IPS-NIHi7 (cell line): ENCODE data around the gene ZFP69B.

ENCODE experiments used
- DNase-seq: peaks from one replicate; pipeline ENCODE4 v3.0.0; 2012; ENCODE audit warnings: mixed read lengths; ENCODE audit errors: extremely low spot score

The ZFP69B gene

DNA sequence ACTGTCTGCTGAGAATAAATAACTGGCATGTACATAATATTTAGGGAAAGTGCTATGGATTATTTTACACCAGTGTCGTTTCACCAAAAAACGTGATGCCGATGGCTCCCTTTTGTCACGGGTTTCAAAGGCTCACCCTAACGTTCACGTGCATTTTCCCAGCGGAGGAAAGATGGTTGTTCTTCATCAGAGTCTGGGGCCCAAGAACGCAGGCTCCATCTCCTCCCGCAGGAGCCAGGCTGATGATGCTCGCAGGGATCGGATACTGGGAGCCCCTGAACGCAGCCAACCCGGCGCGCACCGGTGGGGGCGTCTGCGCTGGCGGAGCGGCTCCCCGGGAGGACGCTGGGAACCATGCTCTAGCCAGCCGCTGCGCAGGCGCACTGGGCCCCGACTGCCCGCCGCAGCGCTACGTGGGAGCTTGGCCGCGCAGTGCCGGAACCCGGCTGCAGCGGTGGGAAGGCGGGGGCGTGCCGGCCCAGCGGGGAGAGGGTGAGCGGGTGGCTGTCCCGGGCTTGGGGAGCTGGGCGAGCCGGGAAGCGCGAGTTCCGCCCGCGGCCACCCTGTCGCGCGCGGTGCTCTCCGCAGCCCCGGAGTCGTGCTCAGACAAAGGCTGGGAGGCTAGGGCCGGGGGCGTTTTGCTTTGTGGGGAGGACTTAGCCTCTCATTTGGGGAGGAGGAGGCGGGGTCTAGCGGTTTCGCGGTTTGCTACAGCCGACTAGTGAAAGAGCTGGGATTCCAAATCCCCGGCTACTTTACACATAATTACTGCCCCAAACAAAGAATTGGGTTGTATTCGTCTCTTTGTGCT is at the start of gene ZFP69B:
Gene ZFP69B, plus strand, starts transcription at position 793 of the 811 bp plus-strand sequence. CDS start 486 bp downstream, outside the sequence.
- DNase-seq: peak; percentile 99

DNA sequence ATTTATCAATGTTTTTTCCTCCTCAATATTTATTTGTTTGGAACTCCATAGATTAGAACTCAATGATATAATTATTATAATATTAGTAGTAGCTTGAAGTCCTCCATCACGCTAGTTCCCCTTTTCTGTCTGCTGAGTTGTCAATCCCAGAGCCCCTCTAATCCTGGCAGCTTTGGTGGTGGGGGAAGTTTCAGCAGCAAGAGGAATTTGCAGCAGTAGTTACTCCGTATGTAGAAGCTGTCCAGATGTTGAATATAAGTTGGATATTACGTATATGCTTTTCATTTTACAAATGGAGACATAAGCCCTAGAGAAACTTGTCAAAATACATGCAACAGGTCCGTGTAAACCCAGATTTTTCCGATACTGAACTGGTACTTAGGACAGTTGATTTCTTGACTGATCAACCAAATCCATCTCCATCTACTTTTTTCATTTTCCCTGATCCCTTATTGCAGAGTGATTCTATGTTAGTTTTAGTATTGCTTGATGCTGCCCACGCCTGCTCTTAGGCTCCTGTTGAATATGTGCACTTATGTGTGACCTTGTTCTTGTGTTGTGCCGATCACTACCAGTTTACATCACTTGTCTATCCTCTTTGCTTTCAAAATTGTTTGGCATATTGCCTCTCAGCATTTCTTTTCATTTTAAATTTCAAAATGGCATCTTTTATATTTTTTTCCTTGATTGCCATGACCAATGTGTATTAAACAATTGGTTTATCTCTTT is 48.6 kb upstream of the ZFP69B start:
- no peak for DNase-seq

DNA sequence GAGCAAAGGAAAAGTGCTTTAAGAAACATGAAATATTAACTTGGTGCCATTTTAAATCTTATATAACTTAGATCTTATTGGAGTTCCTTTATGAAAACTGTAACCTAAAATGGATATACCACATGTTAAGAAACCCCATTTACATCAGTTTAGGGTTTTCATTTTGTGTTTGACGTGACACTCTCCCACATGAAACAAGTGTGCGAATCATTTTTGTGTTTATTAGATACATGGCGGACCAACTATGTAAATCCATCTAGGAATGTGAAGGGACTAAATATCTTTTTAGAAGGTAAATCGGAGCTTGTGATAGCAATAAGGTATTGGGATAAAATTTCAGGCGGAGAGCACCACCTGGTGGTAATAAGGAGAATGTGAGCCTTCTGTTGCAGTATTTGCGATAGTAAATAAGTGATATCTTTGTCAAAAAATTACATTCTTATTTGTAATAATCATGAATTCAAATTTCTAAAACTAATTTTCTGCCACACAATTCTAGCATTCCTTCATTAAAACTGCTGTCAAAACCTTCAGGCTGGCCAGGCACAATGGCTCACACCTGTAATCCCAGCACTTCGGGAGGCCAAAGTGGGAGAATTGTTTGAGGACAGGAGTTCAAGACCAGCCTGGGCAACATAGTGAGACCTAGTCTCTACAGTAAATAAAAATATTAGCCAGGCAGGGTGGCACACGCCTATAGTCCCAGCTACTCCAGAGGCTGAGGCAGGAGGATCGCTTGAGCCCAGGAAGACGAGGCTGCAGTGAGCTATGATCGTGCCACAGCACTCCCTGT is 45.4 kb upstream of the ZFP69B start:
- DNase-seq: peak; percentile 40

DNA sequence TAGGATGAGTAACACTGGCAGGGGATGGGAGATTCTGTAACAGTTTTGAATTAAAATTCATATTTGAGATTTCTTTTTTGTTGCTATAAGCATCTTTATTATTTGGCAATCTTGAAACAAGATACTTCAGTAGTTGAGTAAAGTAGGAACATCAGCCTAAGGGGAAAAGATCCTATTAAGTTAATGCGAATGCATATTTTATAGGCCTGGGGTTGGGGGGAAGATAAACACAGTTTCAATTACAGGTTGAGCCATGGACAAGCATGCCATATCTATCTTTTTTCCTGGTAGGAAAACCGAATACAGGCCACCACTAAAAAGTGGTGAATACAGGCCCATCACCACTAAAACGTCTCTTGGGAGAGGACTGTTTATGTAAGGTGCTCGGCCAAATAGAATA is 44.5 kb upstream of the ZFP69B start:
- DNase-seq: no peak

DNA sequence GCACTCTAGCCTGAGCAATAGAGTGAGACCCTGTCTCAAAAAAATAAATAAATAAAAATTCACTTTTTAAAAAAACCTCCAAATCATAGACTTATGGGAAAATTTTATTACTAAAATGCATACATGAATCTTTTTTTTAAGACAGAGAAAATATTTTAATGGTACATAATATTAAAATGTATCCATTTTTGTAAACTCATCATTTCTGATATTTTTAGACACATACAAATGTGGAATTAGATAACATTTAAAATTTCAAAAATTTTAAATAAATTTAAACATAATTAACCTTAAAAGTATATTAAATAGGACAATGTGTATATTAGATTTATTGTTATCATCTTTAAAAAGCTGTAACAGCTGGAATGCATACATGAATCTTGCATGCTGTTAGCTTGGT is 42.8 kb upstream of the ZFP69B start:
- no peak for DNase-seq

DNA sequence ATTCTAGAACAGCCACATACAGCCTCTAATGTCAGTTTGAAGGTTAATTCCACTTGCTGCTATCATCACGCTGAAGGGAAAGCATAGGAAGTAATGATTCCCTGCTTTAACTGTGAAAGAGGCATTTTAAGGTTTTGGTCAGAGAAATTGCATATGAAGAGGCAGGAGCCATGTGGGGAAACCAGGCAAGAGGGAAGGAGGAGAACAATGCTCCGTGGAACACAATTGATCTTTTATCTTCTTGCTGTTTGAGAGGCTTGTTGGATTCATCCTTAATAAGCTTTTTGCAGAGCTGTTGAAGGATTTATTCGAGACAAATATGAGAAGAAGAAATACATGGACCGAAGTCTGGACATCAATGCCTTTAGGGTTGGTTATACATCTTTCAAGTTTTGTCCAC is 40.8 kb upstream of the ZFP69B start:
- DNase-seq: no peak

DNA sequence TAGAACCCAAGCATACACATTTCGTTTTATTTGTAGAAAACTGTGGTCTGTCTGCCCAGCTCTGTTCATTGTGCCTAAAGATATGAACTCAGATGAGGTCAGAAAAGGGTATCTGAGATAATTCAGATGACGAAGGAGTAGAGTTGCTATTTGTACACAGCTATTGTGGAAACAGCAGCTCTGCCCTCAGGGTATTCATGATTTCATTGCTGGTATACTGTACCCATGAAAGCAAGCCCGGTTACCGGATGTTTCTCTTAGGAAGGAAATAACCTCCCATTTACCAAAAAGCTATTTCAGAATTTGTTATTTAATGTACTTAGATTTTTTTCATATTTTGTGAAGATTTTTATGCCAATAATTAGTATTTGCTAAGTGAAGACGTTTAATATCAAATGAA is 39.0 kb upstream of the ZFP69B start:
- no peak for DNase-seq

DNA sequence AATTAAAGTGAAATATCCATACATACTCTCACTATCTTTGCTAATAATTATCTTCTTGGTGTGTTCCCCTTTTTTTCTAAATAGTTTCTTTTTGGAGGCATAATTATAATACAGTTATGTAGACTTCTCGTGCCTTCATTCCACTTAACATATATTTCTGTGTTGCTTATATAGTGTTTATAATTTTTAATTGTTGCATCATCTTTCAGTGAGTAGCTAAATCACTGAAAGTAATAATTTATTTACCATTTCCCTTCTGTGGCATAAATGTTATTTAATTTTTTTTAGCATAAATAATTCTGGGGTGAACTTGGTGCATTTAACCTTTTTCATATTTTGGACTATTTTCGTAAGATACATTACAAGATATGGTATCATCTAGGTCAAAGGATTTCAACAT is 38.4 kb upstream of the ZFP69B start:
- DNase-seq: no peak

DNA sequence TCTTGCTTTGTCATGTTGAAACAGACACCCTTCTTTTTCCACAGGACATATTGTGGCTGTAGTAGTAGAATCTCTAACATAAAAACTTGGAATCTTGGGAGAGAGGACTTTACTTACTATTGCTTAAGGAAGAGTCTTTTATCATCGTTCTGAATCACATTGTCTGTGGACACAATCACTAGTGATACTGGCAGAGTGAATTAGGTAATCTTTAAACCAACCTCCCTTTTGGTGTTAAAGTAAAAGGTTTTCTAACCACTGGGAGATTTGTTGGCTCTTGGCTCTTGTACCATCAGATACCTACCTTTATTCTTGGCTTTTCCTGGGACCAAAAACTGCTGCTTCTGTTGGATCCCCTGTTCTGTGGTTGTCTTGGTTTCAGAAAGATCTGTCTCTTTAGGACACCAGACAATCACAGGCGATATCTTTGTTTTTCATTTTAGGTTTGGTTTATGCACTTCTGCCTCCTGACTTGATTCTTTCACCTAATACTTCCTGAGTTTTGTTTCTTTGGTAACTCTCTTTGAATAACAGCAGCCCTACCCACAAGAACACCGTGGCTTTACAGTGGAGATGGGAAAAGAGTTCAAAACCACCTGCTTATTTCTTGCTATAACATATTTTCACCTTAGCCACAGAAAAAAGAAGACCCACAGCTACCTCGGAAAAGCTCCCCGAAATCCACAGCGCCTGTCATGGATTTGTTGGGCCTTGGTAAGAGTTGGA is 36.6 kb upstream of the ZFP69B start:
- DNase-seq: no peak

DNA sequence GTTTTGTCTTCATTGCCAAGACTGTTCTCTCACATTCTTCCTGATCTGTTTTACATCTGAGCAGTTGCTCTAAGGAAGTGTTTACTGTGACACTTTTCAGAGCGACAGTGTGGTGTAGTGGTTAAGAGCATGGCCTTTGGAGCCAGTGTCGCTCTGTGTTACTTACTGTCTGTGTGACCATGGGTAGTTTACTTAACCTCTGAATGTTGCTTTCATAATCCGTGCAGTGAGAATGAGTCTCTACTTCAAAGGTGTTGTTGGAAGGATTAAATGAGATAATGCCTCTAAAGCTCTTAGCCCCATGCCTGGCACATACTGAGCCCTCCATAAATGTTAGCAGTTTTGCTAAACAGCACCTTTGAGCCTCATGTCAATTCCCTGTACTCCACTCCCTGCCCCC is 35.9 kb upstream of the ZFP69B start:
- DNase-seq: no peak

DNA sequence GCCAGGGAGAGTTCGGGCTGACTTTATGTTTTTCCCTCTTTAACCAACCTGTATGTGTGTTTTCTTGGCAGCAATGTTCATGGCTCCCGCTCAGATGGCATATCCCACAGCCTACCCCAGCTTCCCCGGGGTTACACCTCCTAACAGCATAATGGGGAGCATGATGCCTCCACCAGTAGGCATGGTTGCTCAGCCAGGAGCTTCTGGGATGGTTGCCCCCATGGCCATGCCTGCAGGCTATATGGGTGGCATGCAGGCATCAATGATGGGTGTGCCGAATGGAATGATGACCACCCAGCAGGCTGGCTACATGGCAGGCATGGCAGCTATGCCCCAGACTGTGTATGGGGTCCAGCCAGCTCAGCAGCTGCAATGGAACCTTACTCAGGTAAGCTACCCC is 33.6 kb upstream of the ZFP69B start:
- no peak for DNase-seq

DNA sequence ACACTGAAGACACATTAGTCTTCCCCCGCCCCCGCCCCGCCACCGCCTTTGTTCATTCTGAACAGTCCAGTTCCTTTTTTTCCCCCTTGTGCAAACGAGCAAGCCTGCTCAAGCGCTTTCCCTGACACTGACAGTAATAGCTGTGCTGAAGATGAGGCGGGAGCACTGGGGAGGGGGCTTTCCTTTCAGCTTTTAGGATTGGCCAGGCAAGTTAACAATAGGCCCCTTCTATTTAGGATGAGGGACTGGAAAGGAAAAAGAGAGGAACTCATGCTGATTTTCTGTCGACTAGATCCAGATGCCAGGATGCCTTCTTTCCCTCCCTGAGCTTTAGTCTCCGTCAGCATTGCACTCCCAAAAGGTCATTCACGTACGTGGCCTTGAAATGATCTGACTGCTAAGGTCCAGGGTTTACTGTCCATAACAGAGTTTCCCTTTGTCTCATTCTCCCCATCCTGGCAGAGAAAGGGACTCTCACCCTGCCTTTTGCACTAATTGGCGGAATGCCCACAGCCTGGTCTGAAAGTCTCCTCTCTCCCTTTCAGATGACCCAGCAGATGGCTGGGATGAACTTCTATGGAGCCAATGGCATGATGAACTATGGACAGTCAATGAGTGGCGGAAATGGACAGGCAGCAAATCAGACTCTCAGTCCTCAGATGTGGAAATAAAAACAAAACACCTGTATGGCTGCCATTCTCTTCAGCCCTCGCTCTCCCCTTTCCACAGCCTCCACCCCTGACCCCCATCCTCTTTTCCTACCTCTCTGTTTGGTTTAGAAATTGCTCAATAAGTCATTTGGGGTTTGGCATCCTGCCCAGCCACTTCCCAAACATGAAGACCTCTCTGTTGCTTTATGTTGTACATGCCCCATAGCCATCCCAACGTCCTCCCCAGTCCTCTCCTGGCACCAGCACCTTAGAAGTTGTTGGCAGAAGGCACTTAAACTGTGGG is 28.6 kb upstream of the ZFP69B start:
- DNase-seq: no peak

DNA sequence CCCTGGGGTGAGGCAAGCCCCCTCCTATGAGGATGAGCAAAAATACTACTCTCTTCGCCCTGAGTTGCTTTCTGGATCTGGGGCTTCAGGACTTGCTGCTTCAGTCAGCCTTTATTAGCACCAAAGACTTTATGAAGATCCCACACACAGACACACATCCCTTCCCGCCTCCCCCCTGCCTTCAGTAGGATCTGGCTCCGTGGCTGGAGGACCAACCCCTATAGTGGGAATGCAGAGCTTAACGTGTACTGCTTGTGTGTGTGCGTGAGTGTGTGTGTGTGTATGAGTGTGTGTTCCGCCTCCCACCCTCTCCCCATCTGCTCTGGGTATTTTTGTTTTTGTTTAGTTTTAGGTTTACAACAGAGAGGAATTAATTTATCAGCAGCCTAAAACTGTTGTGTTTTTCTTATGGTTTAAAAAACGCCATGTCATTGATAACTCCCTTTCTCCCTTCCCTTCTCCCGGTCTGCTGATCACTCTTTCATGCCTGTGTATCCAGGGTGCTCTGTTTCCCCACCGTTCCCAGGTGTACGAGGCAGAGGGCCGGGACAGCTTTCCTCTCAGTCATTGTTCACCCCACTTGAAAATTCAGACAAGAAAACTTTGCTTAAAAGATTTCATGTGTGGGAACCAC is 27.5 kb upstream of the ZFP69B start:
- no peak for DNase-seq

DNA sequence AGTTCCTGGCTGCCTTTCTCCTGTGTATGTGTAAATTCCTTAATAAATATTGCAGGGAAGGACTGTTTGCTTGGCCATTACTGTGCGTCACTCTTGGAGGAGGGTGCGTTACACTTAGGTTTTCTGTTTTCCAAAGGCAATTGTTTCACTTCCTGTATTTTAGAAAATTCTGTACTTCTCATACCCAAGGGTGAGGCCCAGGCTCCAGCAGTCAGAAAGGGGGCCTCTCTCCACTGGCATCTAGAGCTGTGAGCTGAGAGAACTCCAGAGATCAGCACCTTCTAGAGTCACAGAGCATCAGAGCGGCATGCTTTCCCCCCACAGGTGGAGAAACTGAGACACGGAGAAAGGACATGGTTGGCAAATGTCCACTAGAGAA is 27.0 kb upstream of the ZFP69B start:
- DNase-seq: no peak

DNA sequence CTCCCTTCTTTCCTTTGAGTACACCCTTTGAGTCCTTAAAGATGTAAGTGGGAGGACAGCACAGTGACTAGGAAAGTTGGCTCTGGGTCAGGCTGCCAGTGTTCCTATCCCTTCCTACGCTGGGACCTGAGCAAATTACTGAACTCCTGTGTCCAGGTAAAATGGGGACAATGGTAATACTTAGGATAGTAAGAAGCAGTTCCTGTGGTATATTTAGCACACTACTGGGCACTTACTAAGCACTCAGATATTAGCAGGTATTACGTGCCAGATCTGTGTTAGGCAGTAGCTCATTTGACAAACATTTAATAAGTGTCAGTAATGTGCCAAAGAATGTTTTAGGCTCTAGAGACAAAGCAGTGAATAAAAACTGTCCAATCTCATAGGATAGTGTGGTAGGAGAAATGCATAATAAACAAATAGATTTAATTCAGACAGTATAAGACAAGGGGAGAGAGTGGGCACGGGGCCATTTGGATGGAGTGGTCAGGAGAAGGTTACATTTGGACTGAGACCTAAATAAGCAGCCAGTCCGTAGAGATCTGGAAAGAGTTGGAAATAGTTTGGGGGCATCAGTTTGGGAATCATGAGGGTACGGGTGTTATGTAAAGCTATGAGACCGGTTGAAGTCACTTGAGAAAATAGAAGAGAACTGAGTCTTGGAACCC is 26.2 kb upstream of the ZFP69B start:
- no peak for DNase-seq

DNA sequence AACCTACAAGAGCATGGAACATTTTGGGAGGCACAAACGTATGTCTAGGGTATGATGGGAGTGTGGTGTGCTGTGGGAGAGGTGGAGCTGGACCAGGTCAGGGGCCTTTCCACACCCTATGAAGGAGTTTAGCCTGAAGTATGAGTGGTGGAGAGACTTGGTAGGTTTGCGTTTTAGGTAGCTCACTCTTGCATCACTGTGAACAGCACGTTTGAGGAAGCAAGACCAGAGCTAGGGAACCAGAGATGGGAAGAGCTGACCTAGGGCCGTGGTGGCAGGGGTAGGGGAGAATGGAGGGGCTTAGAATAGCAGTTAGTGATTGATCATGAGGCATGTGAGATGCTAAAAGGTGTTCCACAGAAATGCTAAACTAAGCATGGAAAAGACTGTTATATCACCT is 25.1 kb upstream of the ZFP69B start:
- no peak for DNase-seq

DNA sequence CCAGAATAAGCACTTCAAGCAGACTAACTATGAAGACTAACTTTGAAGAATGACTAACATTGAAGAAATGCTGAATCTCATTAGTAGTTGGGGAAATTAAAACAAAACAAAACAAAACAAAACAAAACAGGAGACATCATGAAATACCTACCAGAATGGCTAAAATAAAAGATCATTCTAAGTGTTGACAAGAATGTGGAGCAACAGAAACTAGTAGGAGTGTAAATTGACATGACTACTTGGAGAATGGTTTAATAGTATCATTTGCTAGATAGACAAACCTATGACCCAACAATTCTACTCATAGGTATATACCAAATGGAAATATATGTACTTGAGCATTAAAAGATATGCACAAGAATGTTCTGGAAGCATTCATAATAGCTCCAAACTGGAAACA is 18.9 kb upstream of the ZFP69B start:
- DNase-seq: no peak

DNA sequence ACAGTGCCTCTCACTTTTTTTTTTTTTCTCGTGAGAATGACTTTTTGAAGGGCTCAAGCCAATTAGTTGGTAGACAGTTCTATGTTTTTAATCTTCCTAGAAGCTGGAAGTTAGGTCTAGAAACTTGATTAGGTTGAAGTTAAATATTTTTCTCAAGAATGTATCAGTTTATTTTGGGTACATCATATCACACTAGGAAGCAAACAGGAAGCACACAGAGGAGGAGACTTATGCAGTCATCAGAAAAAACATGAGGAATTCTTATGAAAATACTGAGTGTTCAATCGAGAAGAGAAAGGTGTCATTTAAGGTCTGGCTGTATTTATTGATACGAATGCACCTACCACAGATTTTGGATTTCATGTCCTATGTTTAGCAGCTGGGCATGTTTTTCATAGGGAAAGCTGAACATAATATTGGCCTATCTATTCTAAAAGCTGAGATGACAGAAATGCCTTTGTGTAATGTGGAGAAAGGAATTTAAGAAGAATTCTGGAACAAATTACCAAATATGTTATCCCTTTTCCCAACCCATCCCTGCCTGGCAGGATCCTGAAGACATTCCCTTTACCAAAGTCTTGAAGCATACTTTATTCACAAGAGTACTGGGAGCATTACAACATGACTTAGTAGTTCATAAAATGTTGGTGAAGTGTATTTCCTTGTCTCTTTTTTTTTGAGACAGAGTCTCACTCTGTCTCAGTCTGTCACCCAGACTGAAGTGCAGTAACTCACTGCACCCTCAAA is 17.5 kb upstream of the ZFP69B start:
- no peak for DNase-seq

DNA sequence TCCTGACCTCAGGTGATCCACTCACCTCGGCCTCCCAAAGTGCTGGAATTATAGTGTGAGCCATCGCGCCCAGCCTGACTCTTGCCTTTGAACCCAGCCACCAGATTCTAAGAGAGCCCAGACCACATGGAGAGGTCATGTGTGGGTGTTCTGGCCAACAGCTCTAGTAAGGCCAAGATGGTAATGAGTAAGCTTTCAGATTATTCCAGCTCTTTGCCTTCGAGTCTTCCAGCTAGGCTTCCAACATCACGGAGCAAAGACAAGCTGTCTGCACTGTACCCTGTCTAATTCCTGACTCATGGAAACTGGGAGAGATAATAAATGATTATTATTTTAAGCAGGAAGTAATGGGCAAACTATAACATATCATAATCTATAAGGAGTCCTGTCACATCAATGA is 14.8 kb upstream of the ZFP69B start:
- DNase-seq: no peak
